Measurements from ENCODE around the gene DNAJC13.

DNA sequence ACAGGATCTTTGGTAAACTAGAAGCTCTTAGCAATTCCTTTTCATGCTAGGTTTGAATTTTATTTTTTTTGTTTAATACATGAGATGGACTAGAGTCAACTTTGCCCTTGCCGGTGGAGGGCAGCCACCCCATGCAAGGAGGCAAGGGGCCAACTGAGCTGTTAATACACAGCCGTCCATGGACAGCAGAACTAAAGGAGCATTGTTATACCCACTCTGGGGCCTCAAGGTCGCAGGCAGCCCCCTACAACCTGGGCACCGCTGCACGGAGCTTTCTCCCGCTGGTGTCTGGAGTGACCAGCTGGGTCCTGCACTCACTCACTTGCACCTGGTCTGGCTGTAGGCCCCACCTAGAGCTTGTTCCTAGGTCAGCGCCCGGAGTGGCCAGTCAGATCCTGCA, 131.9 kb downstream of the DNAJC13 start:
- no peak for TF ChIP-seq EP300 (IDR thresholded peaks at IDR 0.05; ENCODE audit: borderline replicate concordance in 1 of 2, low read depth in 2 of 2, low read length in 2 of 2)
- TF ChIP-seq HDAC6 (IDR thresholded peaks at IDR 0.05; ENCODE audit: low read depth, low read length), result no peak
- no peak for TF ChIP-seq RNF2 (IDR thresholded peaks at IDR 0.05; ENCODE audit: borderline replicate concordance, low read depth, low read length, missing control alignments, poor library complexity, severe bottlenecking)
- no peak for TF ChIP-seq EZH2 (IDR thresholded peaks at IDR 0.05; ENCODE audit: low read depth, low read length, severe bottlenecking)
- no peak for TF ChIP-seq POLR2AphosphoS5 (IDR thresholded peaks at IDR 0.05; ENCODE audit: low read depth, low read length)
- TF ChIP-seq, protein P1, sequence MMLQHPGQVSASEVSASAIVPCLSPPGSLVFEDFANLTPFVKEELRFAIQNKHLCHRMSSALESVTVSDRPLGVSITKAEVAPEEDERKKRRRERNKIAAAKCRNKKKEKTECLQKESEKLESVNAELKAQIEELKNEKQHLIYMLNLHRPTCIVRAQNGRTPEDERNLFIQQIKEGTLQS (IDR thresholded peaks at IDR 0.05; ENCODE audit: insufficient read depth, low read depth, low read length), result no peak
- no peak for TF ChIP-seq SP2 (IDR thresholded peaks at IDR 0.05; ENCODE audit: low read length)
- TF ChIP-seq, protein P2, sequence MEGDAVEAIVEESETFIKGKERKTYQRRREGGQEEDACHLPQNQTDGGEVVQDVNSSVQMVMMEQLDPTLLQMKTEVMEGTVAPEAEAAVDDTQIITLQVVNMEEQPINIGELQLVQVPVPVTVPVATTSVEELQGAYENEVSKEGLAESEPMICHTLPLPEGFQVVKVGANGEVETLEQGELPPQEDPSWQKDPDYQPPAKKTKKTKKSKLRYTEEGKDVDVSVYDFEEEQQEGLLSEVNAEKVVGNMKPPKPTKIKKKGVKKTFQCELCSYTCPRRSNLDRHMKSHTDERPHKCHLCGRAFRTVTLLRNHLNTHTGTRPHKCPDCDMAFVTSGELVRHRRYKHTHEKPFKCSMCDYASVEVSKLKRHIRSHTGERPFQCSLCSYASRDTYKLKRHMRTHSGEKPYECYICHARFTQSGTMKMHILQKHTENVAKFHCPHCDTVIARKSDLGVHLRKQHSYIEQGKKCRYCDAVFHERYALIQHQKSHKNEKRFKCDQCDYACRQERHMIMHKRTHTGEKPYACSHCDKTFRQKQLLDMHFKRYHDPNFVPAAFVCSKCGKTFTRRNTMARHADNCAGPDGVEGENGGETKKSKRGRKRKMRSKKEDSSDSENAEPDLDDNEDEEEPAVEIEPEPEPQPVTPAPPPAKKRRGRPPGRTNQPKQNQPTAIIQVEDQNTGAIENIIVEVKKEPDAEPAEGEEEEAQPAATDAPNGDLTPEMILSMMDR (IDR thresholded peaks at IDR 0.05; ENCODE audit: control extremely low read depth in 1 of 3, insufficient read depth in 1 of 3, low read depth in 1 of 3, low read length in 3 of 3), result no peak
- no peak for TF ChIP-seq POLR2A (IDR thresholded peaks at IDR 0.05; ENCODE audit: control extremely low read depth in 1 of 2, low read depth in 2 of 2, low read length in 2 of 2)
- no peak for TF ChIP-seq MAFK (IDR thresholded peaks at IDR 0.05; ENCODE audit: low read depth, low read length)
- TF ChIP-seq RAD21 (IDR thresholded peaks at IDR 0.05 in 1 of 2, conservative IDR thresholded peaks at IDR 0.05 in 1 of 2; ENCODE audit: low read depth in 2 of 2, low read length in 2 of 2), result no peak
- no peak for TF ChIP-seq SIX5 (IDR thresholded peaks at IDR 0.05; ENCODE audit: low read depth, low read length)
